GM12865 (cell line): Measurements from ENCODE around the gene LHX4.

Experiments
- DNase-seq: peaks from one replicate; pipeline ENCODE4 v3.0.0; 2010; ENCODE audit warnings: low read depth
- H3K4me3 ChIP-seq: 2 replicates; pipeline ENCODE4 v1.5.1; 2011; ENCODE audit warnings: mild to moderate bottlenecking, low read depth, low read length, control low read depth
- TF ChIP-seq, protein P1 (sequence below): IDR thresholded peaks from 2 replicates; pipeline ENCODE4 v1.5.1; 2011; ENCODE audit warnings: low read length, control low read depth, low read depth, inconsistent platforms; ENCODE audit not compliant: insufficient read depth; ENCODE audit errors: missing control alignments

The LHX4 gene

DNA sequence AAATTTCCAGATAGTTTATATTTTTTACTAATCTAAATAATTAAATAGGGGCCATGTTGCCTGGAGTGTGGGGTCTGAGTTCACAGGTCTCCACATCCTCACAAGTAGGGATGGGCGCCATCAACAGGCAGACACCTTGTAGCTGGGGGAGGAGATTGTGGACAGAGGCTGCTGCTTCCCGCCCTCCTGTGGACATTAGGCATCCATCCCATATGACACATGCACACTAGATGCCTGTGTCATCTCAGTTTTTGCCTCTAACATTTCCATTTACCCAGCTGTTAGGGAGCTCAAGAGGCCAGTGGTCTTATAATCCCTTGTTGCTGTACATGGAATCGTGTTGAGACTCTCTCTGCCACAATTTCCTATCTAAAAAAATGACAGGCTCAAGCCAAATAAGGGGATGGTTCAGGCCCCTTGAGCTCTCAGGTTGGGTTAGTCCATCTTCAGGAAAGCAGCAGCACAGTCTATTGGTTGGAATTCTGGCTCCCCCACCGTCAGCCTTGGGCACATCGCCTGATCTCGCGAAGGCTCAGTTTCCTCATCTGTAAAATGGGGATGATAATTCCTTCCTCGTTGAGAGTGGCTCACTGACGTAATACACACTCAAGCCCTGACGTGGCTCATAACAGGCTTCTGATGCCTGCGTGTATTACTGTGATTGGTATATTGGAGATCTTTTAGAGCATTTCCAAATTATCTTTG, 13.6 kb downstream of the LHX4 start:
- TF ChIP-seq, protein P1, sequence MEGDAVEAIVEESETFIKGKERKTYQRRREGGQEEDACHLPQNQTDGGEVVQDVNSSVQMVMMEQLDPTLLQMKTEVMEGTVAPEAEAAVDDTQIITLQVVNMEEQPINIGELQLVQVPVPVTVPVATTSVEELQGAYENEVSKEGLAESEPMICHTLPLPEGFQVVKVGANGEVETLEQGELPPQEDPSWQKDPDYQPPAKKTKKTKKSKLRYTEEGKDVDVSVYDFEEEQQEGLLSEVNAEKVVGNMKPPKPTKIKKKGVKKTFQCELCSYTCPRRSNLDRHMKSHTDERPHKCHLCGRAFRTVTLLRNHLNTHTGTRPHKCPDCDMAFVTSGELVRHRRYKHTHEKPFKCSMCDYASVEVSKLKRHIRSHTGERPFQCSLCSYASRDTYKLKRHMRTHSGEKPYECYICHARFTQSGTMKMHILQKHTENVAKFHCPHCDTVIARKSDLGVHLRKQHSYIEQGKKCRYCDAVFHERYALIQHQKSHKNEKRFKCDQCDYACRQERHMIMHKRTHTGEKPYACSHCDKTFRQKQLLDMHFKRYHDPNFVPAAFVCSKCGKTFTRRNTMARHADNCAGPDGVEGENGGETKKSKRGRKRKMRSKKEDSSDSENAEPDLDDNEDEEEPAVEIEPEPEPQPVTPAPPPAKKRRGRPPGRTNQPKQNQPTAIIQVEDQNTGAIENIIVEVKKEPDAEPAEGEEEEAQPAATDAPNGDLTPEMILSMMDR: no peak
- no peak for DNase-seq

DNA sequence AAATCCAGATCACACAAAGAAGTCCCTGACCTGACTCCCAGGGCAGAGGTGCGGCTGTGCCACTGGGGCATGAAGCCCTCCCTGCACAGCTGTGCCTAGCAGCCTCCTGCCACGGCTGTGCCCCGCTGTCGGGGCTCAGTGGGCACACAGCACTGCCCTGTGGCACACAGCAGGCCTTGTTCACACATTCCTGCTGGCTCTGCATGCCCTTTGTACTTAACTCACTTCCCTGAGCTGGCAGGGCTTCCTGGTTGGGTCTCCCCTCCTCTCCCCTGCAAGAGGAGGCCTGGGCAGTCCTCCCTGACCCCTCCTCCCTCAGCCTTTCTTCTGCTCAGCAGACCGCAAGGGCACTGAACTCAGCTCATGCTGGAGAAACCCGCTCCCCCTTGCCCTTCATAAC, 14.8 kb downstream of the LHX4 start:
- TF ChIP-seq, protein P1: no peak
- no peak overlapping the region for H3K4me3 ChIP-seq
- no peak for DNase-seq

More for the DNA sequence above, 13.6 kb downstream of the LHX4 start:
- H3K4me3 ChIP-seq: no peak overlapping the region

DNA sequence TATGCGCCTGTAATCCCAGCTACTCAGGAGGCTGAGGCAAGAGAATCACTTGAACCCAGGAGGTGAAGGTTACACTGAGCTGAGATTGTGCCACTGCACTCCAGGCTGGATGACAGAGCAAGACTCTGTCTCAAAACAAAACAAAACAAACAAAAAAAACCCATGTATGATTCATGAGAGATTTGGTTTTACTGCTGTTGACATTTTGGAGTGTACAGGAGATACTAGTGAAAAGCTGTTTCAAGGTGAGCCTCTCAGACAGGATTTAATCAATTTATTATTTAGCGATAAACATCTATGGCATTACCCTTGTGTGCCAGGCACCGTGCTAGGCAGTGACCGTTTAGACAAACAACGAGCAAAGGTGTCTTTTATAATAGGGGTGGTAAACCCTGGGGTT, 16.5 kb downstream of the LHX4 start:
- no peak for DNase-seq
- TF ChIP-seq, protein P1: no peak
- H3K4me3 ChIP-seq: no peak overlapping the region

DNA sequence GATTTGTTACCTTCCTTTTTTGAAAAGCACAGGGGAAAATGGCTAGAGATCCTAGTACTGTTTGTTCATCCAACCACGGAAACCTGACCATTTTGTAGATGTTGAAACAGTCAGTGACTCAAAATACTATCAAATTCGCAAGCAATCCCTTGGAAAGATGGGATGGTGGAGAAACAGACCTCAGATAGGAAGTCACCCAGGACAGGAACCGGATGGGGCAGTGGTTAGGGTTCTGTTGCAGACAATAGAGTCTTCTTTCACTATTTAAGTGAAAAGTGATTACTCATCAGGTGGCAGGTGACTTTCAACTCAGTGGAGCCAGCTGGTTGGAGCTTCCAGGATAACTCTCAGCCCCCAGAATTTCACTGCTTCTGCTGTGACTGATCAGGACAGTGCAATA, 17.0 kb downstream of the LHX4 start:
- TF ChIP-seq, protein P1: no peak
- DNase-seq: peak; percentile 9
- H3K4me3 ChIP-seq: no peak overlapping the region

DNA sequence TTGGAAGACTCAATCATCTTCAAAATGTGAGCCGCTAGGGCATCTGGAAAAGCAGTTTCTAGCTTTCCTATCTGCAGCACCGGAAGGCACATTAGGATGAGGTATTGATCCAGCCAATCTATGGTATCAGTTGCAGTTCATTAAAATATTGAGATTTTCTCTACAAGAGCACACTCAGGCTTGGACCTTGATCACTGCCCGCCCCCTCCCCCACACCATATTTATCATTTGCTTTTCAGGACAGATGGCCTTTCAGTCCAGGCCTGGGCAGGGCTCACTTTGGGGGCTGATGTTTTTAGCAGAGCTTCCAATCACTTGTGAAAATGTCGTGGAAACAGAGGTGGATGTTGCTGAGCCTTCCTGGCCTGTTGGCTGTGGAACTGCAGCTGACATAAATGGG, 17.5 kb downstream of the LHX4 start:
- TF ChIP-seq, protein P1: no peak
- H3K4me3 ChIP-seq: no peak overlapping the region

DNA sequence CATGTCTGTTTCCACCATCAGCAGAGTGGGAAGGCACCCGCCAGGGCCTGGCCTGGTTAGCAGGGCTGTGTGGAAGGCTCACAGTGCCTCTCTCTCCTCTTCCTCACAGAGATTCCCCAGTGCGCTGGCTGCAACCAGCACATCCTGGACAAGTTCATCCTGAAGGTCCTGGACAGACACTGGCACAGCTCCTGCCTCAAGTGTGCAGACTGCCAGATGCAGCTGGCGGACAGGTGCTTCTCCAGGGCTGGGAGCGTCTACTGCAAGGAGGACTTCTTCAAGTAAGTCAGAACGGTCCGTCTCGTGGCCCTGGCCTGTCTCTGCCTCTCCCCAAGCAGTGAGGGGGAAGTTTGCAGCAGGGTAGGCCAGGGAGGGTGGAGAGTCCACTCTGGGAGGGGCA, 18.1 kb downstream of the LHX4 start:
- H3K4me3 ChIP-seq: no peak overlapping the region
- TF ChIP-seq, protein P1: no peak
- DNase-seq: no peak

More for the DNA sequence above, 17.5 kb downstream of the LHX4 start:
- DNase-seq: no peak

DNA sequence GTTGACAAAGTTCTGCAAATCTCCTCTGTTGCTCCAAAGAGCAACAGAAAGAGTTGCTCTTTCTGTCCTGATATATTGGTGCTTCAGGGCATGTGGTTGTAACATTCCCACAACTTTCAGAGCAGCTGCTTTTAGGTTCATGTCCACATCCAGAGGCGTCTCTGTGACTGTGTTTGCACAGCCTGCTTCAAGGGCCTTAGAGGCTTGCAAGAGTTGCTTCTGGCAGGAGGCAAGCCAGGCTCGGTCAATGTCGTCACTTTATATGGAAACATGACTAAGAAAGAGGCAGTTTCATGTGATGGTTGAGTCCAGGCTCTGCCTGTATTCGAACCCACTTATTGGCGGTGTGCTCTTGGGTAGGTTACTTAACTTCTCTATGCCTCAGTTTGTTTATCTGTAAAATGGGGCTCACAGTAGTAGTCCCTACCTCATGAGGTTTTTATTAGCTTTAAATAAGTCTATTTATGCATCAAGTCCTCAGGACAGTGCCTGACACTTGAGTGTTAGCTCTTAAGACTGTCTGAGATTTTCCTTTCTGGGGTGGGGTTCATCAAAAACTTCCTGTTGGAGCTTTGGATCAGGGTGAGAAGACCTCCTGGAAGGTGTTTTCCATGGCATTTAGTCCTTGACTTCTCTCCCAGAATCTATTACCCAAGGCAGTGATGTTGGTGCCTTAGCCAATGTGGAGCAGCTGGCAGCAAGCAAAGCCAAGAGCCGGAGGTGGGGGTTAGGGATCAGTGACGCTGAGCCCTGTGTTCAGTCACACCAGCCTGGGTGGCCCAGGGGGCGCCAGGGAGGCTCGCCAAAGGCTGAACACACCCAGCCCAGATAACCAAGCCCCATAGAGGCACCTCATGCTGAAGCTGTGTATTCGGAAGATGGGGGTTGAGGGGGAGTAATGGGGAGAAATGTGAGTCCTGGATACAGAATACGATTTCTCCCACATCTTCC, 18.9 kb downstream of the LHX4 start:
- no peak for DNase-seq
- no peak overlapping the region for H3K4me3 ChIP-seq
- TF ChIP-seq, protein P1: peak; percentile 2
